ENCODE results near the gene IMMP2L.

The IMMP2L gene

DNA sequence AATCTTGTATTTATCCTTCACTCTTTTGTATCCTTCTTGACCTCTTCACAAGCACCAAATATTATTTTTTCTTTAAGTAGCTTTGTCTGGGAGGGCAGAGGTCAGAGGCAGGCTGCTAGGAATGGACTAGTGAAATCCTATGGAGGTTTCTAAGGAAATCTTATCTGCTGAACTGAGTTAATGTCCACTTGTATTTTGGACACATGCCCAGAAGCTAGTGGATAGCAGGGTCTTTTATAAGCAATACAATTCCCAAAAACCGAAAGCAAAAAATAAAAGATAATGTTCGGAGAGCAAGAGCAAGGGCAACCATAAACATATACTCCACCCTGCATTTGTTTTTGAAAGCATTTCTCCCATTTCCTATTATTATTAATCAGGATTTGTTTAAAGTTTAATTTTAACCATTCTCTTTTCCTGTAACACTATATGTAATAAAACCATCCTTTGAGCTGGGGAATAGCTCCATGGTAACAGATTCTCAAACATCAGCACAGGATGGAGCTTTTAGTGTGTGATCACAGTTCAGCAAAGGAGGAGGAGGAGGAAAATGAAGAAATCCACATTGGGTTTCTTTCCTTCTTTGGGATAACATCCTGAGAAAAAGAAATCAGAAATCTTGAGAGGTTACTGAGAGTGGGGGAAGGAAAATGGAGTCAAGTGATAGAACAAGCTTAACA, 799.6 kb downstream of the IMMP2L start:
- TF ChIP-seq, protein P1, sequence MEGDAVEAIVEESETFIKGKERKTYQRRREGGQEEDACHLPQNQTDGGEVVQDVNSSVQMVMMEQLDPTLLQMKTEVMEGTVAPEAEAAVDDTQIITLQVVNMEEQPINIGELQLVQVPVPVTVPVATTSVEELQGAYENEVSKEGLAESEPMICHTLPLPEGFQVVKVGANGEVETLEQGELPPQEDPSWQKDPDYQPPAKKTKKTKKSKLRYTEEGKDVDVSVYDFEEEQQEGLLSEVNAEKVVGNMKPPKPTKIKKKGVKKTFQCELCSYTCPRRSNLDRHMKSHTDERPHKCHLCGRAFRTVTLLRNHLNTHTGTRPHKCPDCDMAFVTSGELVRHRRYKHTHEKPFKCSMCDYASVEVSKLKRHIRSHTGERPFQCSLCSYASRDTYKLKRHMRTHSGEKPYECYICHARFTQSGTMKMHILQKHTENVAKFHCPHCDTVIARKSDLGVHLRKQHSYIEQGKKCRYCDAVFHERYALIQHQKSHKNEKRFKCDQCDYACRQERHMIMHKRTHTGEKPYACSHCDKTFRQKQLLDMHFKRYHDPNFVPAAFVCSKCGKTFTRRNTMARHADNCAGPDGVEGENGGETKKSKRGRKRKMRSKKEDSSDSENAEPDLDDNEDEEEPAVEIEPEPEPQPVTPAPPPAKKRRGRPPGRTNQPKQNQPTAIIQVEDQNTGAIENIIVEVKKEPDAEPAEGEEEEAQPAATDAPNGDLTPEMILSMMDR (IDR thresholded peaks at IDR 0.05; ENCODE audit: borderline replicate concordance, insufficient read depth, low read depth, low read length), result no peak
- H3K4me3 ChIP-seq (ENCODE audit: low read depth, low read length), result no peak overlapping the region

DNA sequence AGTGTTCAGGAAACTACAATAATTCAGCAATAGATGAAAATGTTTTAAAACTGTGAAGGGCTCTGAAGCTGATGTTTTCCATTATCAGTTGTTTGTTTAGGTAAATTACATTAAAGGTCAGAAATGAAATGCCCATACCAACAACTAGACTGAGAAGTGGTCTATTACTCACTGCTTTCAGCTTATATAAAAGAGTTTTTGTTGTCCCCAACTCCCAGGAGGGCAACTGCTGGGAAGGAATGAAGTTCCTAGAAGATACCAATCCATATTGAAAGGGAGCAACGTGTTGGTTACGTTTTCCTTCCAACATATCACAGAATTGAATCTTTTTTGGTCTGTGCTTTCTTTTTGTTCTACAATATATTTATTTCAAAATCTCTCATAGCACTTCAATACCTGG, 802.0 kb downstream of the IMMP2L start:
- TF ChIP-seq, protein P1 (IDR thresholded peaks at IDR 0.05; ENCODE audit: borderline replicate concordance, insufficient read depth, low read depth, low read length), result no peak
- H3K4me3 ChIP-seq (ENCODE audit: low read depth, low read length), result no peak overlapping the region

DNA sequence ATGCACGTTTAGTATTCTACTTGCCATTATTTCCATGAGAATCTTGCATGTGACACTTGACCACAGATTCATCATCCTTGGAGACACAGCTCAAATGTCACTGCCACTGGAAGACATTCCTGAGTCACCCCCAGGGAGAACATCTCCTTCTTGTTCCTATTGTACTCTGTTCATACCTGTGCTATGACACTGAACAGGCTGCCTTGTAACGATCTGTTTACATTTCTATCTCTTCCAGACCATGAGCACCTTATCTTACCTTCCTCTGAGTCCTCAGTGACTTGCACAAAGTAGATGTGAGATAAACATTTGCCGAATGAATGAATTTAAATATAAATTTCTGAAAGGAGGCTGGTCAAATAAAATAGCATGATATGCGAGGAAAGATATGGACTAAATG, 803.2 kb downstream of the IMMP2L start:
- TF ChIP-seq, protein P1 (IDR thresholded peaks at IDR 0.05; ENCODE audit: borderline replicate concordance, insufficient read depth, low read depth, low read length), result no peak
- H3K4me3 ChIP-seq (ENCODE audit: low read depth, low read length), result no peak overlapping the region

DNA sequence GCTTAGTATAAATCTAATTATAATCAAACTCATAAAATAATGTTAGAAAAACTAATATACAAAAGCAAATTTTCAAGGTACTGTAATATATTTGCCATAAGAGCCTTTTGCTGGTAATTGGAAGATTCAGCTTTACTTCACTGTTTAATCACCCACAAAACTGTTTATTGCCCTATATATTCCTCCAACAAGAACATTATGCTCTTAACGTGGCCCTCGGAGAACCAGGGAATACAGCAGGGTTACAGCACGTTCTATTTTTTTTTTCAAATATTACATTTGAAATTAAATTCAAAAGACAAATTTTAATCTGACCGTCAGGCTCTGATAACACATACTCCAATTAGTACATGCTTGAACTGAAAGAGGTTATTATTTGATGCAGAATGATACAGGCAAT, 807.6 kb downstream of the IMMP2L start:
- H3K4me3 ChIP-seq (ENCODE audit: low read depth, low read length), result no peak overlapping the region
- TF ChIP-seq, protein P1 (IDR thresholded peaks at IDR 0.05; ENCODE audit: borderline replicate concordance, insufficient read depth, low read depth, low read length), result no peak

DNA sequence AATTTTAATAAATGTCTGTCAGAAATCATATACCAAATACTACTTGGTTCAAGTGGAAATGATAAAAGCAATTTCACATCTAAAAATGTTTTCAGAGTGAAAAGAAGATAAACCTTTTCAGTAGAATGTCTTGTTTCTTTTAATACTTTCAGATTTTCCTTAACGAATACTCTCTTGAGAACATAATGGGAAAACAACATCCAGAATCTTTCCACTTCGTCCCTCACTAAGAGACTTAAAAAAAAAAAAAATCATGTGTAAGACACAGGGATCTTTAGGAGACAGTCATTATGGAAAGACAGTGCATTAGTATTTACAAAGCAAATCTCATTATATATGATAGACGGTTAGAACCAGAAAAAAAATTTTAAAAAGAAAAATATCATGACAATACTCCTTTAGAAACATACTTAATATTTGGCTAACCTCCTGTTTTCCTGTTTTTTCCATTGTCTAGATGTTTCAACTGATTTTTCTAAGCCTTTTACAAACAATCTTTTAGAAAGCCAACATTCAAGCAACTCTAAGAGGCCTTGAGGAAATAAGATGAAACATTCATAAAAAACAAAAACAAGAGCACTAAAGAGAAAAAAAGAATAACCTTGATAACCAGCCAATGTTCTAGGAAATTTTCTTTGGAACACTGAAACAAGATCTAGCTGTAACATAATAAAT, 811.2 kb downstream of the IMMP2L start:
- H3K4me3 ChIP-seq (ENCODE audit: low read depth, low read length), result no peak overlapping the region
- TF ChIP-seq, protein P1 (IDR thresholded peaks at IDR 0.05; ENCODE audit: borderline replicate concordance, insufficient read depth, low read depth, low read length), result no peak

DNA sequence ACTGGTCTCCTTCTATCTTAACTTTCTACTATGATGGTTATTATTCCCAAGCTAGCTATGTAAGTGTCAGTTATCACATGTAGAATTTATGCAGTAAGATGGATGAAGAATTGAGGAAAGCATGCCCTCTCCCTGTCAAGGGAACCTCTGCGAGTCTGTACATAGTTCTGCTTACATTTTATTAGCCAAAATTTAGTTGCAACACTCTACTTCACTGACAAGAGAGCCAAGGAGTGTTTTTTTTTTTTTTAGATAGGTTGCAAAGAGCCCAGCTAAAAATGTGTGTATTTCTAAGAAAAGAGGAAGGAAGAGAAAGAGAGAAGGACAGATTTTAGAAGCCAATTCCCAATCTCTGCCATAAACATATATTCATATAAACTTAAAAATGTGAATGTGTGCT, 829.1 kb downstream of the IMMP2L start:
- TF ChIP-seq, protein P1 (IDR thresholded peaks at IDR 0.05; ENCODE audit: borderline replicate concordance, insufficient read depth, low read depth, low read length), result no peak

DNA sequence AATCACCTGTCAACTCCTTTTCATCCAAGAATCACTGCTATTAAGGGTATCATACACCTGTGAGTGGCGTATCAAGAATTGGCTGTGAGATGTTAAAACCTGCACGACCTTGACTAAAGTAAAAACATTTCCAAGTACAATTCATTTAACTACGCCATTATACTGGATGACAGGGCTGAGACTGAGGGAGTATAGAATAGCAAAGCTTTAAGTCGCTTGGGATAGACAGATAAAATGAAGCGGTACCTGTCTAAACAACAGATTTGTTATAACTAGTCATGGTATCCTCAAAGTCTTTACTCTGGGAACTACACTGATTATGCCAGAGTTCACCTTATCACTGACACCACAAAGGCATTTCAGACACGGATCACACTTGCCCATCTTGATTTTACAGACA, 837.5 kb downstream of the IMMP2L start:
- TF ChIP-seq, protein P1 (IDR thresholded peaks at IDR 0.05; ENCODE audit: borderline replicate concordance, insufficient read depth, low read depth, low read length), result no peak
- no peak overlapping the region for H3K4me3 ChIP-seq (ENCODE audit: low read depth, low read length)

More for the DNA sequence above, 829.1 kb downstream of the IMMP2L start:
- H3K4me3 ChIP-seq (ENCODE audit: low read depth, low read length), result no peak overlapping the region

All from GM12875 (cell line).